ENCODE measurements around the gene AMZ1.
A peak's percentile ranks its signal among the peaks of the same experiment; 100 is the strongest.

AMZ1 gene

DNA sequence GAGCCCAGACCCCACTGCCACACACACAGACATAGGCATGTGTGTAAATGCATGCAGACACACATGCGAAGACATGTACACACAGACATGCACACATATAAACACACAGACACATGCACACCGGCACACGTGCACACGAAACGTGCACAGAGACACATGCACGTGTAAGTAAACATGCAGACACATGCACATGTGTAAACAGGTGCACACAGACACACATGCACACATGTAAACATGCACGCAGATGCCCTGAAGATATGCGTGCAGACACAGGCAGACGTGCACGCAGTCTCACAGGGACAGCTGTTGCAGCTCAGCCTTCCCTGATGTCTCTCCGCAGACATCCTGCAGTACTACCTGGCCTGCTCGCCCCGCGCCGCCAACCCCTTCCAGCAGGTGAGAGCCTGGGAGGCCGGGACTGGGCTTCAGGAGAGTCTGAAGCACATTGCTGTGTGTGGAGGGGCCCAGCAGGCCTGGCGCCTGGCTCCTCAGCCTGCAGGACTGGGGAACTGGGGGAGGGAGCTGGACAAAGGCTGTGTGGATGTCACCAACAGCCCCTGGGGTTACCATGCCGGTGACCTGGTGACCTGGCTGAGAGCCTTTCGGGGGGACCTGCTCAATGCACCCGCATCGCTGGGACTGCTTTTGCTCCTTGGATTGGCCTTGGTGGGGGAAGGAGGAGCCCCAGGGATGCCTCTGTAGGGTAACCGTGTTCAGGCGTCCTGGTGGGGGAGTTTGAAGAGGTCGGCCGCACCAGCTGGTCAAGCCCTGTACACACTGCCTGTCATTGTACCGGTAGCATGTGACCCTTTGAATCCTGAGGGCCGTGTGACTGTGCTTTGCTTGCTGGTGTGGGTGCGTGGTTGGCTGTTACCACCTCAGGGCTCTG is 35.9 kb upstream of the AMZ1 start:
- no peak for DNase-seq

DNA sequence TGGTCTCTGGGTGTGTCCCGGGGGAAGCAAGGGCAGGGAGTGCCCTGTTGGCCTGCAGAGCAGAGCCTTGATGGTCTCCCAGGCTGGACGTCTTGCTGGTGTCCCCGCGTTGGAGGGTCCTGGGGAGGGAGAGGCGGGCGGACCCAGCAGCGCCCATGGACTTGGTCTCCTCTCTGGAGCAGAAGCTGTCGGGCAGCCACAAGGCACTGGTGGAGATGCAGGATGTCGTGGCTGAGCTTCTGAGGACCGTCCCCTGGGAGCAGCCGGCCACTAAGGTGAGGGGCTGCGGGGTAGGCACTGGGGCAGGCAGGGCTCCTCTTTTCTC is 35.3 kb upstream of the AMZ1 start:
- DNase-seq, result no peak

DNA sequence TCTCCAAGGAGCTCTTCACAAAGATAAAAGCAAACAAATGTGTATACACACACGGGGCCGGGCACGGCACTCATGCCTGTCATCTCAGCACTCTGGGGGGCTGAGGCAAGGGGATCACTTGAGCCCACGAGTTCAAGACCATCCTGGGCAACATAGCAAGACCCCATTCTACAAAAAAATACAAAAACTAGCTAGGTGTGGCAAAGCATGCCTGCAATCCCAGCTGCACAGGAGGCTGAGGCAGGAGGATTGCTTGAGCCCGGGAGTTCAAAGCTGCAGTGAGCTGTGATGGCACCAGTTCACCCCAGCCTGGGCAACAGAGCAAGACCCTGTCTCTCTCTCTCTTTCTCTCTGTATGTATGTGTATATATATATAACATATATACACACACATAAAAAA is 33.9 kb upstream of the AMZ1 start:
- DNase-seq, result no peak

DNA sequence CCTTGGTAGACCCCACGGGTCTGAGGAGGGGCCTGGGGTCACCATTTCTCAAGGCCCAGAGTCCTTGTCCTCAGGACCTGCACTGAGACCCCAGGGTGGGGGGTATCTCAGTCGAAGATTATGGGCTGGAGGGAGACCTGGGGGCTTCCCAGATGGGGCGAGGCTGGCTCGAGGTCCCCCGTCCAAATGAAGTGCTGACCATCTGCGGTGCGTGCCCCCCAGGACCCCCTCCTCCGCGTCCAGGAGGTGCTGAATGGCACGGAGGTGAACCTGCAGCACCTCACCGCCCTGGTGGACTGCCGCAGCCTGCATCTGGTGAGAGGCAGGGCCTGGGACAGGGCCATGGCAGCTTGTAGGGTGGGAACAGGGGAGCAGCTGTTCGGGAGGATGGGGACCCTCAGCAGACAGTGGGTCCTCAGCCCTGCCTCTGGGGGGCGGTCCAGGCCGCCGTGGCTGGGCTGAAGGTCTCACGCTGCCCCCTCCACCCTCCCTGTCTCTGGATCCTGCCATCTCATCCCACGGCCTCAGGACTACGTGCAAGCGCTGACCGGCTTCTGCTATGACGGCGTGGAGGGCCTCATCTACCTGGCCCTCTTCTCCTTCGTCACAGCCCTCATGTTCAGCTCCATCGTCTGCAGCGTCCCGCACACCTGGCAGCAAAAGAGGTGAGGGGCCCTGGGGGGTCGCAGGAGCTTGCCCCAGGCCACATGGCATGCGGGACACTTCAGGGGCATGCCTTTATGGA is 32.0 kb upstream of the AMZ1 start:
- no peak for DNase-seq

DNA sequence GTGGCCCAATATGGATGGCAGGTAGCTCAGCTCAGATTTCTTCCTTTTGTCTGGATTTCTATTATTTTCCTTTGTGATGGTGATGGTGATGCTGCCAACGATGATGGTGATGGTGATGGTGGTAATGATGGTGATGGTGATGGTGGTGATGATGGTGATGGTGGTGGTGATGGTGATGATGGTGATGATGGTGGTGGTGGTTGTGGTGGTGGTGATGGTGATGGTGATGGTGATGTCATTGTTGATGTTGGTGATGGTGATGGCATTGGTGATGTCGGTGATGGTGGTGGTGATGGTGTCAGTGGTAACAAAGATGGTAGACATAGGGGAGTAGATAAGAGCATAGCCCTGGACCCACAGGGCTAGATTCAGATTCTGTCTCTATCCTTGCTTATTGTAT is 30.8 kb upstream of the AMZ1 start:
- DNase-seq, result no peak

DNA sequence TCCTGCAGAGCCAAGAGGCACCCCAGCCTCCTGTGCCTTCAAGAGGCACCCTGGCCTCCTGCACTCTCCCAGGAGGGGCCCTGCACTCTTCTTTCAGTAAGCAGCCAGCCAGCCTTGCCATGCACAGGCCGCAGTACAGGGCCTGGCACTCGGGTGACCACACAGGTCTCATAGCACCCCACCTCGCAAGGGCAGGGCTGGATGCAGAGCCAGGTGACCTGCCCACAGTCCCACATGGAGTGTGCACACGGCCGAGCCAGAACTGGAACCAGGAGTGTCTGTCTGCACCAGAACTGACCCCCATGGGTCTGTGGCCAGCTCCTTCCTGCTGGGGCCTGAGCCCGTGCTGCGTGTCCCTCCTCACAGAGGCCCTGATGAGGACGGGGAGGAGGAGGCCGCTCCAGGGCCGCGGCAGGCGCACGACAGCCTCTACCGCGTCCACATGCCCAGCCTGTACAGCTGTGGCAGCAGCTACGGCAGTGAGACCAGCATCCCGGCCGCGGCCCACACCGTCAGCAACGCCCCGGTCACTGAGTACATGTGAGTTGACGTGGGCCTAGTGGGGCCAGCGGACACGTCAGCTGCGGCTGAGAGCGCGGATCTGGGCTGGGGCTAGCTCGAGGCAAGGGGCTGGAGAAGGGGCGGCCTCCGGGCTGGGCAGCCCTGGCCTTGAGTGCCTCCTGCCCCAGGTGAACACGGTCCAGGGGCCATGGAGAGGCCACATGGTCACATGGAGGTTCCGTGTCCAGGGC is 29.9 kb upstream of the AMZ1 start:
- no peak for DNase-seq

DNA sequence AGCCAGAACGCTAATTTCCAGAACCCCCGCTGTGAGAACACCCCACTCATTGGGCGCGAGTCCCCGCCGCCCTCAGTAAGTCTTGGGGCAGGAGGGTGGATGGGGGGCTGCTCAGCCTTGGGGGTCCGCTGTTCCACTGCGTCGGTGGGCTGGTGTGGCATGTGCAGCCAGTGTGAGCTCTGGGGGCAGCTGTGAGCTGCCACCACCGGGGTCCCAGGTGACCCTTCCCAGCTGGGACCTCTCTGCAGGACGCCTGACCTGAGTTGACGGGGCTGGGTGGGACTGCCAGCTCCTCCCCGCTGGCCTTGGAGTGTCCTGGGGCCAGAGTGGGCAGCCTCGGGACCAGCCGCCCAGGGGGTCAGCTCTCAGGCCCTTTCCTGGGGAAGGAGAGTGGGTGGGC is 29.1 kb upstream of the AMZ1 start:
- DNase-seq, result no peak

DNA sequence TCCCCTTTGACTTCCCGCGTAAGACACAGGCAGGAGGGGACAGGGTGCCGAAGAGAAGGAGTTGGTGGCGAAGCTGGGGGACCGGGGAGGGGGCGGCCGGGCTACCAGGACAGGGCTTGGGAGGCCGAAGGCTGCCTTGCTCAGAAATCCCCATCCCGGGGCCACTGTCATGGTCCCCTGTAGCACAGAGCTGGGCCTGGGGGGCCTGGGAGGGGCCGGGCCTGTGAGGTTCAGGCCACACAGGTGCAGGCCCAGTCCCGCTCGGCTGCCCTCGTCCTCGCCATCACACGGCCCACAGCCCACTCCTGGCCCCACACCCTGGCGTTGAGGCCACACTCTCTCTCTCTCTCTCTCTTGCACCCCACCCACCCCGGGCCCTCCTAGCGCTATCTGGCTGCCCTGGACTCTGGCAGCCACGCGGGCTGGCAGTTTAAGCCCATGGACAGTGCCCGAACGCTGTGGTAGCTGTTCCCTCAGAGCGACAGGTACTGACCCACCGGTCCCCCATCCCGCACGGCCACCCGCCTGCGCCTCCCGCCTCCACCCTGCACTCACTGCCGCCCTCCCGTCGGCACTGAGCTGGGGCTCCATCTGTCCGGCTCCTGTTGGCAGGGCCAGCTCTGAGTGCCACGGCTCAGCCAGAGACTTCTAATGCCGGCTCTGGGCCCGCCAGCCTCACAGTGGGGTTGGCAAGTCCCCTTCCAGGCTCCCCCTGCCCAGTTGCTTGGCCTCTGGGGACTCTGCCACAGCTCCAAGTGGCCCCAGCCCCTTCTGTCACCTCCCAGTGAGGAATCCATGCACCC is 28.2 kb upstream of the AMZ1 start:
- DNase-seq, result no peak

DNA sequence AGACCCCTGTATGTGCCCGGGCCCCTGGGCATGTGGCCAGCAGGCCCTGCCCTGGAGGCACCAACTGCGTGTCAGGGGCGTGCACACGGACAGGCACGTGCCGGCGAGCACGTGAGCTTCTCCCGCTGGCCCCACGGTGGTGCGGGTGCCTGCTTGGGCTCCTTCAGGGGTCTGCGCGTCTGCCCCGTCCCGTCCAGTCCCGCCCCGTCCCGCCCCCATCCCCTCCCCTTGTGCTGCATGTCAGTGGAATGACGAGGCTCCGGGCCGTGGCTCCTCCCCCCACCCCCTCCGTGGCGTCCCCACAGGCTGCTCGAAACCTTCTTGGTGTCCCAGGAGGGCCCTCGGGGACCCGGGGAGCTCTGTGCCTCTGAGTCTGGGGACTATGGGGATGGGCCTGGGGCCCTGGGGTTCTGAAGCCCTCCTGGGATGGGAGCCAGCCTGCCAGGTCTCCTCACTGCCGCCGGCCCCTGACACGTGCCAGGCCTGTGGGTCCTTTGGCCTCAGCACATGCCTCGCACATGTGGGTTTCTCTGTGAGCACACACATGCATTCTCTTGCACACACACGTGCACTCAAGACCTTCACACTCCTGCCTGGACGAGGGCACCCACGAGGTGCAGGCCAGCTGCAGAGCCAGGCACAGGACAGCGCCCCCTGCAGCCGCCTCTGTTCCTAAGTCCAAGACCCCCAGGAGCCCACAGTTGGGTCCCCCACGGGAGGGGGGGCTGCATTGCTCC is 27.5 kb upstream of the AMZ1 start:
- DNase-seq, result no peak

DNA sequence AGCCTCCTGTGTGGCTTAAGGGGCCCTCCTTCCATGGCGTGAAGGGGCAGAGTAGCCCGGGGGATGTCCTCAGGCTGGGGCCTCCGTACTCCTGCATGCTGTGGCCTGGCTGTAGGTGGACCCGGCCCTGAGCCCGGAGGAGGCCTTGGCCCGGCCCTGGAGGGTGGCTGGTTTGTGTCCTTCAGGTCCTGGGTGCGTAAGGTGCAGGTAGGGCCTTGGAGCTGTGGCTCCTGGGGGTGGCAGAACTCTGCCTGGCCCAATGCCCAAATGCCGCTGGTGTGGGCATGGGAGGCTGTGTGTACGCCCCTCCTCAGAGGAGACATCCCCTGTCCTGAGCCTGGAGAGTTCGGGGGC is 26.9 kb upstream of the AMZ1 start:
- no peak for DNase-seq

DNA sequence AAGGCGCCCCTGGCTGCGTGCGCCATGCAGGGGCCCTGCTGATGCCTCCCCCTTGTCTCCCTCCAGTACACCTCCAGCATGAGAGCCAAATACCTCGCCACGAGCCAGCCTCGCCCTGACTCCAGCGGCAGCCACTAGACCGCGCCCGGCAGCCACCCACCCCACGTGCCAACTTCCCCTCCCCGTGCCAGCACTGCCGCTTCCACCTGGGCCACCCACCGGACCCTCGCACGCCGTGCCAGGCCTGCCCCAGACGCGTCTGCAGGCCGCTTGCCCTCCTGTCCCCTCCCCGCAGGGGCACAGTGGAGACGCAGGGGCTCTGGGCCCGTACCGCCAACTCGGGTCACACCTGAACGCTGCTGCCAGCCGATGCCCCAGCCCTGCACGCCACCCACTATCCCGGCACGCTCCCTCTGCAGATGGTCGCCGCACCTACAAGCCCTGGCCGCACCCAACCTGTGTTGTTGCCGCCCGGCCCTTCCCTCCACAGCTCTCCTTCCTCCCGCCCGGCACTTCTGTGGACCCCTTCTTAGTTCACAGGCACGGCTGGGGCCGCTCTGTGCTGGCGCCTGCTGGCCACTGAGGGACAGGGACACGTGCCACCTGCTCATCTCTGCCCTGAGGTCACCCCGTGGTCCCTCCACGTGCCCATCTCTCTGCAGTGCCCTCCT is 26.3 kb upstream of the AMZ1 start:
- no peak for DNase-seq

DNA sequence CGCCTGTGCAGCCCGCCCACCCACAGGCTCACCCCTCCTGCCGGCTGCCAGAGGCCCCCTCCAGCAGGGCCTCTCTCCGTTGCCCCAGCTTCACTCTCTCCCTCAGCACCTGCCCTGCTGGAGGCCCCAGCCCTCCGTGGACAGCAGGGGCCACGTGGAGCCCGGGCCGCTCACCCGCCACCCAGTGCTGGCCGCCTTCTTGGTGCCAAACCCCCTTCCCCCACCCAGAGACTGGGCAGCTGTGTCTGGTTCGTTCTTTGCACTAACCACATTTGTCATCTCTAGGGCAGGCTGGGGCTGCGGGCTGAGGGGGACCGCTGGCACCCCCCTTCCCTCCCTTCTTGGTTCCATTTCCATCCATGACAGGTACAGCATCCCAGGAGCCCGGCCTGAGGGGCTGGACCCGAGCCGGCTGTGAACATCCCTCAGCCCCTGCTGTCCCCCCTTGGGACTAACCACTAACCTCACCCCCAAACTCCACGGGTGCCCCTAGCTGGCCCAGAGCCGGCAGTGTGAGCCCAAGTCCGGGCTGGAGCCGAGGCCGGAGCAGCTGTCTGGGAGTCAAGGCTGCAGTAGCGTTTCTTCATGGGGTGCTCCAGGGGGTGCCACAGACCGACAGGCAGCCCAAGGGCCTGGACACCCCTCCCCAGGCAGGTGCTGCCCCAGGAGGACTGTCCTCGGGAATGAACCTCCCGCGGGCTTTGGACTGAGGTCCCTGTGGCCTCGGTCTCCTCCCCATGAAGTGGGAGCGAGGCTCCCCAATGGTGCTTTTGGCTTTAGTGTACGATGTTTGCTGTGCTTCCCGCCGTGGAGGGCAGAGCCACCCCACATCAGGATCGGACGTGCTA is 25.5 kb upstream of the AMZ1 start:
- no peak for DNase-seq

DNA sequence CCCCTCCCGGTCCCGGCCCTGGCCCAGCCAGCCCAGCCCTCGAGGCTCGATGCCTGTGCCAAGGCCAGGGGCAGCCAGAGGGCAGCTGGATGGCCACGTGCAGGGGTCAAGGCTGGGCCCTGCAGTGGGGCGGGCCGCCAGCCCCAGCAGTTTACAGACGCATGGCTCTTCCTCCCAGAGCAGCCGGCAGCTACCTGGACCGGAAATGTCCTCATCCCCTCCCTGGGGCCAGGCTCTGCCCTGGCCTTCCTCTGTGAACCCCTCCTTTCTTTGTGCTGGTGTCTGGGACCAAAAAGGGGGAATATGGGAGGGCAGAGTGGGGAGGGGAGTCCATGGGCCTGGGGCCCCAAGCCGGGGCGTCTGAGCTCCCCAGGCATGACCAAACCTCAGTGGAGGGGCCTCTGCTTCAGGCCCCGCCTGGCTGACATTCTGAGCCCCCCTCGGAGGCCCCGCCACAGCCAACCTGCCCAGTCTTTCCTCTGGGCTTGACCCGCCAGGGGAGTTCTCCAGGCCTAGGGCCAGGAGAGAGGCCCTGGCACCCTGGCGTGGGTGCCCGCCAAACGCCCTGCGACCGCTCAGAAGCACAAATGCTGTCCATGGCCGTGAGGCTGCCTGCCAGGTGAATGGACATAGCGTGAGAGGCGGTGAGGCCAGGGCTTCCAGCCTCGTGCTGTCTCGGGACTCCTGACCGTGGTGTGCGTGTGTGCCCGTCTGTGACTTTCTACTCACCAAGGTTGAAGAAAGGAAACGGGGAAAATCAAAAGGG is 24.7 kb upstream of the AMZ1 start:
- DNase-seq, result peak; percentile 24

DNA sequence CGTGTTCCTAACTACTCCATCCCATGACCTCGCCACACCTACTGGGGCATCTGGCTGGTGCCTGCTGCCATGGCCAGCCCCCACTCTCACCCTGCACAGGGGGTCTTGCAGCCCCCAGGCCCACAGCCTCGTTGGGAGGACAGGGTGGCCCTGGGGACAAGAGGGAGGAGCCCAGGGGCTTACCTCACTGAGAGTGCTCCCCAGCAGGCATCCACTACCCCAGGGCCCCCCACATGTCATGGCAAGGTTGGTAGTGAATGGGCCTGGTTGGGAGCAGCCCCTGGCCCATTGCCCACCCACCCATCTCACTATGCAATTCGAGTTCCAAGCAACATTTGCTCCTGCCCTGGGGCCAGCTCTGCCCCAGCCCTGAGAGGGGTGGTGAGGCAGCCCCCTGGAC is 24.0 kb upstream of the AMZ1 start:
- no peak for DNase-seq

DNA sequence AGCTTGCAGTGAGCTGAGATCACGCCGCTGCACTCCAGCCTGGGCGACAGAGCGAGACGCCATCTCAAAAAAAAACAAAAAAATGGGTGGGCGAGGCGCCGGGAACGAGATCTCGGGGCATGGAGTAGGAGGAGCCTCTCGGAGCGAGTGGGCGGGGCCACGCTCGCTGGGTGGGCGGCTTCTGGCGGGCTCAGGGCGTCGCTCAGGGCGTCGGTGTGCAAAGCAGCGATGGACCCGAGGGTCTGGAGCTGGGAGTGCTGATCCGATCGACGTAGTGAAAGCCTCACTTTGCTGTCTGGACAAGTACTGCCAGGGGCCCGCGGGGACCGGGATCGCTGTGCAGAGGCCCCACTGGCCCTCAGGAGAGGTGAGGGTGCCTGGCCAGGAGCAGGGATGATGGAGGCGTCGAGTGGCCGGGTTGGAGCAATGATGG is 22.6 kb upstream of the AMZ1 start:
- peak; percentile 38 for DNase-seq

DNA sequence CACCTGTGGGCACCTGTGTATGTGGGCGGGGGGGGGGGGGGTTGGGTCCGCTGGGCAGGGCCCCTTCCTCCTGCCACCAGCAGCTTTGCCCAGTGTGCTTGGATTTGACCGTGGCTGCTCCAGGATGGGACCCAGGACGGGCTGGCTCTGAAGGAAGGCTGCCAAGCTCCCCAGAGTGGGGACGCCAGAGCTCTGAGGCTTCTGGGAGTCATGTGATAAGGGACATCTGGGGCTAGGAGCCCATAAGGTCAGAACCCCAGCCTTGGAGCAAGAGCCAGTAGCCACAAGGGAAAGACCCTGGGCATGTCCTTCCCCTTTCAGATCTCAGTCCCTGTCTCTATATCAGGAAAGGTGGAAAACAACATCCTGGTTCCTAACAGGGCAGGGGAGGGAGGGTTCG is 21.8 kb upstream of the AMZ1 start:
- no peak for DNase-seq

DNA sequence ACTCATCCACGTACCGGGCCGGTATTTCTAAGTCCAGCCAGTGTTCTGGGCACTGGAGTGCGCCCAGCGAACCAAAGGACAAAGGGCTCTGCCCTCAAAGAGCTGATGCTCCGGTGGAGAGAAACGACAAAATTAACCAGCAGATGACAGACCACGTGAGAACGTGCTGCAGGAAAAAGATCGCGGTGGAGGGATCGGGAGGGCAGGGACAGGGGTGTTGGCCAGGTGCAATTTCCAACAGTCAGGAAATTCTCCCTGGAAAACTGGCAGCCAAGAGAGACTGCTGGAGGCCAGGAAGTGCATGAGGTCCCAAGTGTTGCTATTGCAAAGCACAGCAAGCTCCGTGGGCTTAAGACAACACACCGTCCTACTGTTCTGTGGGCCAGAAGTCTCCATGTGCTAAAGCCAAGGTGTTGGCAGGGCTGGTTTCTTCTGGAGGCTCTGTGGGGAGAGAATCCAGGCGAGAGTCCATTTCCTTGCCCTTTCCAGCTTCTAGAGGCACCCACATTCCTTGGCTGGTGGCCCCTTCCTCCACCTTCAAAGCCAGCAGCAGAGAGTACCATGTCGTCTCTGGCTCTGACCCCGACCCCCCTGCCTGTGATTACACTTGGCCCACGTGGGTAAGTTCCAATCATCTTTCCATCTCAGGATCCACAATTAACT is 21.3 kb upstream of the AMZ1 start:
- DNase-seq, result no peak

DNA sequence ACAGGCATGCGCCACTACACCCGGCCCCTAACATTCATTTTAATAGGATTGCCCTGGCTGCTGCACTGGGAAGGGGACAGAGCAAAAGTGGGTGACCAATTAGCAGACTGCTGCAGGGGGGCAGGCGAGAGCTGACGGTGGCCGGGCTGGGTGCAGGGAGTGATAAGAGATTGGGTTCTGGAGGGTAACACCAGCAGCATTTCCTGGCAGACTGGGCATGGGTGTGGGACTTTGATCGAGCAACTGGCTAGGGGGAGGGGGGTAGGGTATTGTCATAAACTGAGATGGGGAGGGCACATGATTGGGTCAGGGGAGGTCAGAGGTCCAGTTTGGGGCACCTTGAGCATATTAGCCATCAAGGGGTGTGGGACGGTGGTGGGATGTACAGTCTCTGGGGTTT is 20.2 kb upstream of the AMZ1 start:
- DNase-seq, result no peak

DNA sequence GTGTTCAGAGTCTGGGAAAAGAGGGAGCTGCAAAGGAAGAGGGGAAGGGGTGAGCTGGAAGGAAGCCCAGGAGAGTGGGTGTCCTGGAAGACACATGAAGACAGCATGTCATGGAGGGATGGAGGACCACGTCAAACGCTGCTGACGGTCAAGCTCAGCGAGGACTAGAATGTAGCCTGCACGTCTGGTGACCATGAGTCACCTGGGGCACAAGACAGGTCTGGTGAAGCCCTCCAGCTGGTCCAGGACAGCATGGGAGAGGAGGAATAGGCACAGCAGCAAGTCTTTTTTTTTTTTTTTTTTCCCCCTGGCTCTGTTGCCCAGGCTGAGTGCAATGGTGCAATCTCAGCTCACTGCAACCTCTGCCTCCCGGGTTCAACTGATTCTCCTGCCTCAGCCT is 19.6 kb upstream of the AMZ1 start:
- no peak for DNase-seq
